HepG2 (cell line): ENCODE measurements around the gene GOLT1A. TPM values are rescaled to one million over a fixed set of nuclear protein-coding genes. Genes with fewer than 3 reads are reported as not detected.

Source experiments
- ARID5B ChIP-seq: IDR thresholded peaks from 2 replicates; pipeline ENCODE4 v1.4.0; 2020; ENCODE audit warnings: mild to moderate bottlenecking, missing genetic modification reagents
- GFI1 ChIP-seq: sonication (generic); formaldehyde crosslinking; IDR thresholded peaks from 2 replicates; pipeline ENCODE4 v1.5.0; 2020; ENCODE audit warnings: missing genetic modification reagents, mild to moderate bottlenecking, borderline replicate concordance
- KAT8 ChIP-seq: IDR thresholded peaks from 2 replicates; pipeline ENCODE4 v1.6.1; 2016; ENCODE audit warnings: missing genetic modification reagents, missing compliant biosample characterization
- MAFK ChIP-seq, 2 experiments: IDR thresholded peaks in 1 of 2; conservative IDR thresholded peaks in 1 of 2; 2 replicates each; pipeline ENCODE4 v1.6.1; 2011; ENCODE audit warnings: improper control_type of control experiment in 2 of 2, low read length in 2 of 2
- SALL1 ChIP-seq: sonication (generic); formaldehyde crosslinking; IDR thresholded peaks from 2 replicates; pipeline ENCODE4 v1.8.0; 2022; ENCODE audit warnings: mild to moderate bottlenecking, missing genetic modification reagents
- SKI ChIP-seq: fragments of 450-650 bp; IDR thresholded peaks from one replicate; pipeline ENCODE4 v1.6.1; 2018; ENCODE audit warnings: mild to moderate bottlenecking; ENCODE audit not compliant: partially characterized antibody
- SPEN ChIP-seq: sonication (generic); formaldehyde crosslinking; IDR thresholded peaks from 2 replicates; pipeline ENCODE4 v1.5.1; 2020; ENCODE audit warnings: low read depth, mild to moderate bottlenecking, missing genetic modification reagents
- SRSF9 ChIP-seq: fragments of 200-400 bp; formaldehyde crosslinking; IDR thresholded peaks from 2 replicates; pipeline ENCODE4 v1.6.1; 2018; ENCODE audit warnings: borderline replicate concordance, mild to moderate bottlenecking, low read depth, low read length; ENCODE audit not compliant: insufficient read depth, poor library complexity, severe bottlenecking
- SRY ChIP-seq: sonication (generic); formaldehyde crosslinking; IDR thresholded peaks from 2 replicates; pipeline ENCODE4 v1.8.0; 2022; ENCODE audit warnings: mild to moderate bottlenecking, missing genetic modification reagents
- YEATS4 ChIP-seq: sonication (generic); formaldehyde crosslinking; IDR thresholded peaks from 2 replicates; pipeline ENCODE4 v1.4.0; 2020; ENCODE audit warnings: missing genetic modification reagents, borderline replicate concordance
- ZEB1 ChIP-seq: IDR thresholded peaks from 2 replicates; pipeline ENCODE4 v1.6.1; 2012; ENCODE audit warnings: mild to moderate bottlenecking, low read depth, inconsistent platforms; ENCODE audit not compliant: insufficient replicate concordance
- ZFY ChIP-seq: sonication (generic); formaldehyde crosslinking; IDR thresholded peaks from 2 replicates; pipeline ENCODE4 v1.4.0; 2020; ENCODE audit warnings: missing genetic modification reagents
- ZNF18 ChIP-seq: sonication (generic); formaldehyde crosslinking; IDR thresholded peaks from 2 replicates; pipeline ENCODE4 v1.8.0; 2022; ENCODE audit warnings: mild to moderate bottlenecking, missing genetic modification reagents; ENCODE audit not compliant: insufficient replicate concordance
- ZNF350 ChIP-seq: sonication (generic); formaldehyde crosslinking; IDR thresholded peaks from 2 replicates; pipeline ENCODE4 v1.4.0; 2020; ENCODE audit warnings: mild to moderate bottlenecking, low read depth, missing genetic modification reagents, borderline replicate concordance
- ZNF430 ChIP-seq: sonication (generic); formaldehyde crosslinking; IDR thresholded peaks from 2 replicates; pipeline ENCODE4 v1.9.0; 2021; ENCODE audit warnings: mild to moderate bottlenecking, missing genetic modification reagents
- ZNF460 ChIP-seq: sonication (generic); formaldehyde crosslinking; IDR thresholded peaks from 2 replicates; pipeline ENCODE4 v1.5.1; 2020; ENCODE audit warnings: missing genetic modification reagents, mild to moderate bottlenecking, borderline replicate concordance
- ZNF556 ChIP-seq: sonication (generic); formaldehyde crosslinking; IDR thresholded peaks from 2 replicates; pipeline ENCODE4 v1.4.0; 2020; ENCODE audit warnings: mild to moderate bottlenecking, missing genetic modification reagents, borderline replicate concordance
- ZZZ3 ChIP-seq: sonication (generic); formaldehyde crosslinking; IDR thresholded peaks from 2 replicates; pipeline ENCODE4 v1.4.0; 2020; ENCODE audit warnings: missing genetic modification reagents, mild to moderate bottlenecking, borderline replicate concordance
- polyA plus RNA-seq, 8 experiments: library from polyadenylated mRNA; depleted of rRNA in 3 of 8; stranded (reverse) in 7 of 8; unstranded in 1 of 8; fragments of >200 nt; fragmentation: Illumina TruSeq in 4 of 8; extraction: Trizol in 4 of 8; gene quantifications; 2 replicates each; pipeline versions ENCODE4 v1.2.1 to v1.2.3, GENCODE V29; 2011 to 2016; ENCODE audit warnings: low read depth in 4 of 8, missing spikeins in 1 of 8, mixed read lengths in 1 of 8; ENCODE audit not compliant: insufficient read depth in 1 of 8
- total RNA-seq, 5 experiments: library from RNA; depleted of rRNA; stranded (reverse); fragments of >200 nt; fragmentation: Illumina TruSeq; extraction: Trizol; gene quantifications; 2 replicates each; pipeline ENCODE4 v1.2.3, GENCODE V29; 2016; ENCODE audit warnings: low read depth in 1 of 5
- TF ChIP-seq, protein P1 (sequence below): sonication (generic); formaldehyde crosslinking; IDR thresholded peaks from 2 replicates; pipeline ENCODE4 v1.4.0; 2020; ENCODE audit warnings: mild to moderate bottlenecking, missing genetic modification reagents, borderline replicate concordance

Gene GOLT1A
- total and polyA plus RNA-seq, 2 of the 13 experiments (the other 11 are each of a cell fraction or from before 2014, with no cell fraction given) = 25.8 to 28.0 TPM

DNA sequence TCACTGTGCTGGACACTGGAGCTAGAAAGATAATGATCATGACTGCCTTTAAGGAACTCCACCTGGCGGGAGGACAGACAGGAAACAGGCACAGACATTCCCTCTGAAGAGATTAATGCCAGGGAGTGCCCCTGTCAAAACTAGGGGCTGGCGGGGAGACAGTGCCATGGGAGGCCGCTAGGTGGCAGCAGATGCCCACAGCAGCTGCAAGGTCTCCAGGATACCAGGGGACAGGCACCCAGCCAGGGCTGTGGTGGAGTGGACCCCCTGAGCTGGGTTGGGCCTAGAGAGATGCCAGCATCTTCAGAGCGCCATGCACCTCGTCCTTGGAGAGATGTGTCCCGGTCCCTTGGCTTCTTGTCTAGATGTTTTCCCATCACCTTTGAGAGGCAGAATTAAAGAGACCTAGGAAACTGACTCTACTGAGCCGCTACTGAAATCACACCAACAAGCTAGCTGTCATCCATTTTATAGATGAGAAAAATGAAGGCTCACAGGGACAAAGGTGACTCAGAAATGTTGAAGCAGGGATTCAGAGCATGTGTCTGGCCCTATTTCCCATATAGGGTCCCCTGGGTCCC is 51.2 kb downstream of the GOLT1A start (continued):
- TF ChIP-seq, protein P1, sequence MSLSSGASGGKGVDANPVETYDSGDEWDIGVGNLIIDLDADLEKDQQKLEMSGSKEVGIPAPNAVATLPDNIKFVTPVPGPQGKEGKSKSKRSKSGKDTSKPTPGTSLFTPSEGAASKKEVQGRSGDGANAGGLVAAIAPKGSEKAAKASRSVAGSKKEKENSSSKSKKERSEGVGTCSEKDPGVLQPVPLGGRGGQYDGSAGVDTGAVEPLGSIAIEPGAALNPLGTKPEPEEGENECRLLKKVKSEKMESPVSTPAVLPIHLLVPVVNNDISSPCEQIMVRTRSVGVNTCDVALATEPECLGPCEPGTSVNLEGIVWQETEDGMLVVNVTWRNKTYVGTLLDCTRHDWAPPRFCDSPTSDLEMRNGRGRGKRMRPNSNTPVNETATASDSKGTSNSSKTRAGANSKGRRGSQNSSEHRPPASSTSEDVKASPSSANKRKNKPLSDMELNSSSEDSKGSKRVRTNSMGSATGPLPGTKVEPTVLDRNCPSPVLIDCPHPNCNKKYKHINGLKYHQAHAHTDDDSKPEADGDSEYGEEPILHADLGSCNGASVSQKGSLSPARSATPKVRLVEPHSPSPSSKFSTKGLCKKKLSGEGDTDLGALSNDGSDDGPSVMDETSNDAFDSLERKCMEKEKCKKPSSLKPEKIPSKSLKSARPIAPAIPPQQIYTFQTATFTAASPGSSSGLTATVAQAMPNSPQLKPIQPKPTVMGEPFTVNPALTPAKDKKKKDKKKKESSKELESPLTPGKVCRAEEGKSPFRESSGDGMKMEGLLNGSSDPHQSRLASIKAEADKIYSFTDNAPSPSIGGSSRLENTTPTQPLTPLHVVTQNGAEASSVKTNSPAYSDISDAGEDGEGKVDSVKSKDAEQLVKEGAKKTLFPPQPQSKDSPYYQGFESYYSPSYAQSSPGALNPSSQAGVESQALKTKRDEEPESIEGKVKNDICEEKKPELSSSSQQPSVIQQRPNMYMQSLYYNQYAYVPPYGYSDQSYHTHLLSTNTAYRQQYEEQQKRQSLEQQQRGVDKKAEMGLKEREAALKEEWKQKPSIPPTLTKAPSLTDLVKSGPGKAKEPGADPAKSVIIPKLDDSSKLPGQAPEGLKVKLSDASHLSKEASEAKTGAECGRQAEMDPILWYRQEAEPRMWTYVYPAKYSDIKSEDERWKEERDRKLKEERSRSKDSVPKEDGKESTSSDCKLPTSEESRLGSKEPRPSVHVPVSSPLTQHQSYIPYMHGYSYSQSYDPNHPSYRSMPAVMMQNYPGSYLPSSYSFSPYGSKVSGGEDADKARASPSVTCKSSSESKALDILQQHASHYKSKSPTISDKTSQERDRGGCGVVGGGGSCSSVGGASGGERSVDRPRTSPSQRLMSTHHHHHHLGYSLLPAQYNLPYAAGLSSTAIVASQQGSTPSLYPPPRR = no peak
- no peak for TF ChIP-seq ZNF556 (CRISPR knock-in tag)
- TF ChIP-seq ZNF430 (CRISPR knock-in tag) = no peak
- TF ChIP-seq ZFY (CRISPR knock-in tag) = 0 out of 2 replicates have a peak, but pooled peaks have one; percentile 24
- no peak for TF ChIP-seq ZNF18
- TF ChIP-seq ZEB1 = no peak
- TF ChIP-seq MAFK (conservative IDR thresholded peaks at IDR 0.05 in 1 of 2, IDR thresholded peaks at IDR 0.05 in 1 of 2; ENCODE audit: low read length in 2 of 2) = no peak
- TF ChIP-seq GFI1 = no peak
- no peak for TF ChIP-seq ZNF460 (CRISPR knock-in tag)
- 0 out of 2 replicates have a peak, but pooled peaks have one; percentile 29 for TF ChIP-seq ARID5B (CRISPR knock-in tag)
- no peak for TF ChIP-seq ZZZ3 (CRISPR knock-in tag)
- TF ChIP-seq ZNF350 (CRISPR knock-in tag) = 0 out of 2 replicates have a peak, but pooled peaks have one; percentile 36
- TF ChIP-seq KAT8 (CRISPR knock-in tag) = 0 out of 2 replicates have a peak, but pooled peaks have one; percentile 20
- no peak for TF ChIP-seq SRY
- no peak for TF ChIP-seq SRSF9
- no peak for TF ChIP-seq YEATS4 (CRISPR knock-in tag)
- TF ChIP-seq SPEN (CRISPR knock-in tag) = no peak
- peak; percentile 59; the same call in 1 of the 2 replicates for TF ChIP-seq SALL1 (CRISPR knock-in tag)
- no peak for TF ChIP-seq SKI
